DMS79 (cell line): Measurements from ENCODE around the gene UBL4B.

Experiments
- DNase-seq: peaks from one replicate; lab custom pipeline; 2025; lab: John Stamatoyannopoulos, UW

The UBL4B gene

GRCh38 chr1:110113551-110113950 is 1.3 kb downstream of the UBL4B start:
- no peak for DNase-seq

DNA sequence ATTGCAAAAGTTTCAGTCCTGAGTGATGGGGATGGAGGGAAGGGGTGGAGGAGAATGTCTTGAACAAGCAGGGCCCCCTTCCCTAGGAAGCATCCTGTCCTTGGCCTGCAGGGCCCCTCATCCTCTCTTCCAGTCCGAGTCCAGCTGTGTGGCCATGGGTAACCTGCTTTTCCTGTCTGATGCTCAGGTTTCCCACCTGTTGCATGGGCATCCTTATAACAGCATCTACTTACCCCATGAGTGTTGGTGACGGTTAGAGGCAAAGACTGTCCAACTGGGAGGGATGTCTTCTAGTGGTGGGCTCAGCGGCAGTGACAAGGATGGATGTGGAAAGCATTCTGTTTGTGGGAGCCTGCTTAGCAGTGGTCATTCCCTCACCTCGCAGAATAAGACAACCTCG is 1.9 kb downstream of the UBL4B start:
- DNase-seq, result no peak

DNA sequence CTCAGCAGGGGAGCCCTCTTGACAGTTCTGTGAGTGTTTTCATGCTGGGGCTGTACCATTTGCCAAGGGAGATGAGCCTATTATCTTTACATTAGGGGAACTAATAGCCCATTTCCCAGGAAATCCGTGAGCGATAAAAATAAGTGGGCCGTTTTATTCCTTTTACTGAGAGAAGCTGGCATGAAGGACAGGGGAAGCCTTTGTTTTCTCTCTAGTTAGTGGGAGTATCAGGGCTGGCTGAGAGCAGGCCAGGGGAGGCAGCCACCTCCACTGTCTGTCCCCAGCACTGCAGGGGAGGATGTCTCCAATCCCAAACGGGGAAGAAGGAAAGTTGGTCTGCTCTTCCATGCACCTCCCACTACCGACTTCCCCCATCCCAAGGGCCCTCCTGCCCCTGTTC is 2.5 kb downstream of the UBL4B start:
- DNase-seq, result no peak

- no peak for DNase-seq
Measured at GRCh38 chr1:110118636-110119396, 6.6 kb downstream of the UBL4B start.

- no peak for DNase-seq
Measured at GRCh38 chr1:110119843-110120242, 7.6 kb downstream of the UBL4B start.

DNA sequence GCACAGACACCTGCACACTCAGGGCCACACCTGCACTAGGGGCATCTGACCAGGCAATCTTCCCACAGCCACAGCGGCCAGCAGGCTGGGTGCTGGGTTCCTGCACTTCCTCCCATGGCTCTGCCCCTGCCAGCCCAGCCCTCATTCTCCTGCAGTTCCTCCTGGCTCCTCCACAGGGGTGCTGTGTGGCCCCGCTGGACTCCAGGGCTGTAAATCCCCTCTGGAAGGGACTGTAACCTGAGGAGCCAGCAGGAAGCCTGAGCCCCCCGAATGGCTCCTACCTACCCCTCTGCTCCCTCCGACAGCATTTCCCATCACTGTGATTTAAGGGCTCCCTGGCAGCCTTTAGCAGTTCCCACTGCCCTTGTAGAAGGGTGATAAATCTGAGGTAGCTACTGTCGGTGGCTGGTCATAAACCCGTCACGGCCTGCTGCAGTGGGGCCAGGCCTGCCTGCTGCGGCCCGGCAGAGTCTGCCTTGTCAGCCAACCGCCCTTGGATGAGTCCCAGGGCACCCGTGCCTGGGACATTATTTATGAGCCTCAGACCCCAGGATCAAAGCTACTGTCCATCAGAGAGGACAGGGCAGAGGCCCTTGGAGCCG is 8.8 kb downstream of the UBL4B start:
- no peak for DNase-seq

GRCh38 chr1:110123224-110123623 is 11.0 kb downstream of the UBL4B start:
- no peak for DNase-seq

GRCh38 chr1:110125810-110126209 is 13.6 kb downstream of the UBL4B start:
- no peak for DNase-seq

DNA sequence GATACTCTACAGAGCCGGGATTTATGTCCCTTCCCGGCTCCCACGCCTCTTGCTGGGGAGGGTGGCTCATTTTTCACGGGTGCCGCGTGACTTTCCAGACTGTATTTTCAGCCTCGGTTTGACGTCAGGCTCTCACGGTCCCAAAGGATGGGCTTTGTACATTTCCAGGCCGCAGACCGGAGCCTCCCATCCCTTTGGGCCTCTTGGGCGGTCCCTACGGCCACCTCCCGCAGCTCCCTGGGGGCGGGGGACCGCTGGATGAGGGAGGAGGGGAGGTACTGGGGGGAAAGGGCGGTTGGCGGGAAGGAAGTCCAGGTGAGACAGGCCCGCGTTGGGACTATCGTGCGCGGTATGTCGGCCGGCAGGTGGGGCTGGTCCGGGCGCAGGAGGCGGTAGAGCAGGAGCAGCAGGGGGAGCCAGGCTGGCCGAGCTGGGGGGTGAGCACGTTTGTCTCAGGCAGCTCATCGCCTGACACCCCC is 17.9 kb downstream of the UBL4B start:
- DNase-seq, result no peak

DNA sequence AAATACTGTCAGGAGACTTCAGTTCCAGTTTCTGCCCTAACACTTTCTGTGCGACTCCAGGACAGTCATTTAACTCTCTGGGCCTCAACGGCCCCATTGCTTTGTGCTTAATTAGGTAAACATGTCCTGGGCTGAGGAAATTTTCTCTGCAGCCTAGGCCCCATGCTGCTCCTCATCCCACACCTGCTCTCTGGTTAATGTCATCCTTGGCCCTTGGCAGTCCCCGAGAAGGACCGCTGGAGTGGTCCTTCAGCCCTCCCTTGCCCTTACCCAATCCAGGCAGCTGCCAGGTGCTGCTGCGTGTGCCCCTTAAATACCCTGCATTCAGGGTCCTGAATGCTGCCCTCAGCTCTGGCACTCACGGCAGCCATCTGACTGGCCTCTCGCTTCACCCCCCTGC is 18.7 kb downstream of the UBL4B start:
- DNase-seq, result peak; percentile 90

- DNase-seq, result no peak
Measured at GRCh38 chr1:110132682-110133081, 20.4 kb downstream of the UBL4B start.

DNA sequence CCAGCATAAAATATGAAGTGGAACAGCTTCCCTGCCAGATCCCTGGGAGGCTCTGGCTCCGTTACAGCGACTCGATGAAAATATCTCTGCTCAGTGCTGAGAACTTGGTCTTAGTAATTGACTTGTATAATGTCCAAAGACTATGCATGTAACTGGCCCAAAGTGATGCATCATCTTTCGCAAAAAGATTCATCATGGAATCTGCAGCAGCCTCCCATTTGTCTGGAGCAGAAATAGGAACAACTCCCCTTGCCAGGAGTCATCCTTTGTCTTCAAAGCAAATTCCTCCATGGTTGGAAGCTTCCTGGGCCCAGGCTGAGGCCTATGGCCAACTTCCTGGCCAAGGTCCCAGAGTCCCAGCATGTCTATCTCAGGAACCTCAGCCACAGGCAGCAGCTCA is 21.2 kb downstream of the UBL4B start:
- no peak for DNase-seq

DNA sequence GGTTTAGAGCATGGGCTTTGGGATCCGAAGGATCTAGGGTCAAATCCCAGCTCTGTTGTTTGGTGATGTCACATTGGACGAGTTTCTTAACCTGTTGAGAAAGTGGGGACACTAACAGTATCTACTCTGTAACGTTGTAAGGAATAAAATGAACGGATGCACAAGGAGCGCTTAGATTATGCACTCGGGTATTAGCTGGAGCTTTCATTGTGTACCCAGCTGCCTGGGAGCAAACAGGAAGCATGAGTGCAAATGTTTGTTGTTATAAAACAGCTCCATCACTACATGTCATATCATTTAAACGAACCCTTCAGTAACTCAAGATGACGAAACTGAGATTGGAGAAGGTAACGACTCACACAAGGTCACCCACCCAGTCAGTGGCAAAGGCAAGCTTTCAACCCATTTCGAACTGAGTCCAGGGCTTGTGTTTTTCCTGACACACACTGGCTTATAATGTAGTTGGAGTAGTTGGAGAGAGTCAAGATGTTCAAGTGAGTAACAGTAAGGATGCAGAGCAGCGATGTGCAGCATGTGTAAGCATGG is 21.9 kb downstream of the UBL4B start:
- DNase-seq, result no peak

GRCh38 chr1:110135246-110135645 is 23.0 kb downstream of the UBL4B start:
- DNase-seq, result no peak

- no peak for DNase-seq
Measured at GRCh38 chr1:110135666-110136065, 23.4 kb downstream of the UBL4B start.

DNA sequence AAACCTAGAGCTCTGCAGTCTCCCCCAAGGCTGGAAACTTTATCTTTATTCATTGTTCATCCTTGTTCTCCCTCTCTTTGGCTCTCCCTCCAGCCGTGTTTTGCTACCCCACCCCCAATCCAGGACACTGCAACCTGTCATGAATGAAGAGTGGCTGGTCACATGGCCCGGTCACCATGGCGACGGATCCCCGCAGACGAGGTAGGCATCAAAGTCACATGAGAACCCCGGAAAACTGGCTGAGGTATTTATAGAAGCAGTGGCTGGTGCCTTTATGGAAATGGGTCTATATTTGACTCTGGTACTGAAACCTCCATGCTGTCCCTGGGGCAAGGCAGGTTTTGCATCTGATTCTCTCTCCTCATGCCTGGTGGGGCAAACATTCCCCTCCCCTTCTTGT is 24.7 kb downstream of the UBL4B start:
- peak; percentile 88 for DNase-seq

GRCh38 chr1:110138956-110139355 is 26.7 kb downstream of the UBL4B start:
- DNase-seq, result no peak

- DNase-seq, result no peak
Measured at GRCh38 chr1:110144366-110144765, 32.1 kb downstream of the UBL4B start.

GRCh38 chr1:110148961-110149360 is 36.7 kb downstream of the UBL4B start:
- DNase-seq, result no peak

- DNase-seq, result peak; percentile 29
Measured at GRCh38 chr1:110150330-110151174, 38.3 kb downstream of the UBL4B start, which contains the start of gene SLC6A17. SLC6A17 (plus strand) TSS chr1:110150494; CDS start chr1:110166930, 16,436 bp downstream.

- no peak for DNase-seq
Measured at GRCh38 chr1:110151175-110151669, 39.0 kb downstream of the UBL4B start.

DNA sequence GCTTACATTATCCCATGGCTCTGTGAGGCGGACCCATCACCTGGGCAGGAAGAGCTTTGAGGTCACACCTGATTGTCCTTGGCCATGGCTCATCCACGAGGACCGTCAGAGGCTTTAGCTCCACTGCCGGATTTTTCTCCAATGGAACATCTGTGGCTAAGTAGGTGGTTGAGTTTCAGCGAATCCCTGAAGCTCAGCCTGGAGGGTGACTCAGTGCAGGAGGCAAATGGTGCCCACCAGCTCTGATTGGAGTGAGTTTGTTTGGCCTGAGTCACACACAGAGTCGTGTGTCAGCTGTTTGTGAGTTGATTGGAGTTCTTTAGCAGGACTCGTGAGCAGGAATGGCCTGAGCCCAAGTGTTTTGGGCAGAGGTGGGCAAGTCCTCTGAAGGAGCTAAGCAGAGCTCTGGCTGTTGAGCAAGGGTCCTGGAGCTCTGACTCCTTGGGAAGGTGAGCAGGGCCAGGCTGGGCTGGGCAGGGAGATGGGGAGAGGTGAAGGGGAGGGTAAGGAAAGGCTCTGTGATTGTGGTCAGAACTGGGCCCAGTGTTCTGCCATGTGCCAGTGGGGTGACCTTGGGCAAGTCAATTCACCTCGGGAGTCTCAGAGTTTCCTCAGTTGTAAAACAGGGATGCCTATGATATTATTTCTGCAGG is 40.0 kb downstream of the UBL4B start:
- DNase-seq, result no peak
